HEK293T (cell line): ENCODE measurements around the gene ZFYVE21.
"Not testable (repeated sequence)": the region's sequence is repeated elsewhere in the genome, so short reads cannot be mapped to it uniquely, and the experiment has no call there.

Experiments
- CTCF ChIA-PET: fragments of 350-600 bp; formaldehyde crosslinking; extraction: SDS; loops from one replicate; lab custom pipeline; 2021; ENCODE audit warnings: antibody characterized with exemption, inconsistent platforms; lab: Yijun Ruan, JAX
- POLR2A ChIA-PET: fragments of 350-600 bp; formaldehyde crosslinking; extraction: SDS; loops from one replicate; lab custom pipeline; 2020; ENCODE audit warnings: antibody characterized with exemption, inconsistent platforms; lab: Yijun Ruan, JAX
- DNase-seq: peaks from one replicate; pipeline ENCODE4 v3.0.0; 2012; ENCODE audit warnings: mixed read lengths; ENCODE audit errors: extremely low spot score
- ARNT ChIP-seq: fragments of 450-650 bp; IDR thresholded peaks from 2 replicates; pipeline ENCODE4 v1.6.1; 2017; ENCODE audit warnings: mild to moderate bottlenecking
- BHLHE40 ChIP-seq: fragments of 450-650 bp; IDR thresholded peaks from 2 replicates; pipeline ENCODE4 v1.6.1; 2016; ENCODE audit warnings: mild to moderate bottlenecking, moderate library complexity, borderline replicate concordance
- CTBP1 ChIP-seq: fragments of 450-650 bp; IDR thresholded peaks from 2 replicates; pipeline ENCODE4 v1.6.1; 2016; ENCODE audit warnings: borderline replicate concordance
- ELF4 ChIP-seq: fragments of 450-650 bp; IDR thresholded peaks from 2 replicates; pipeline ENCODE4 v1.6.1; 2017; ENCODE audit warnings: antibody characterized with exemption
- FOXA1 ChIP-seq: fragments of 450-650 bp; IDR thresholded peaks from 2 replicates; pipeline ENCODE4 v1.6.1; 2016; ENCODE audit warnings: mild to moderate bottlenecking
- FOXK2 ChIP-seq: fragments of 450-650 bp; IDR thresholded peaks from 2 replicates; pipeline ENCODE4 v1.6.1; 2016; ENCODE audit warnings: mild to moderate bottlenecking
- FOXM1 ChIP-seq: fragments of 450-650 bp; IDR thresholded peaks from 2 replicates; pipeline ENCODE4 v1.6.1; 2017; ENCODE audit warnings: mild to moderate bottlenecking, borderline replicate concordance
- HDGF ChIP-seq: fragments of 450-650 bp; IDR thresholded peaks from 2 replicates; pipeline ENCODE4 v1.6.1; 2017; ENCODE audit warnings: antibody characterized with exemption, borderline replicate concordance
- L3MBTL2 ChIP-seq: fragments of 450-650 bp; conservative IDR thresholded peaks from 2 replicates; pipeline ENCODE4 v1.6.1; 2016; ENCODE audit warnings: mild to moderate bottlenecking
- LEF1 ChIP-seq: fragments of 450-650 bp; IDR thresholded peaks from 2 replicates; pipeline ENCODE4 v1.6.1; 2017; ENCODE audit warnings: mild to moderate bottlenecking, borderline replicate concordance
- NFRKB ChIP-seq: fragments of 450-650 bp; IDR thresholded peaks from 2 replicates; pipeline ENCODE4 v1.6.1; 2016; ENCODE audit warnings: mild to moderate bottlenecking, moderate library complexity
- SP1 ChIP-seq: fragments of 450-650 bp; IDR thresholded peaks from 2 replicates; pipeline ENCODE4 v1.6.1; 2017
- SUZ12 ChIP-seq: fragments of 450-650 bp; IDR thresholded peaks from 2 replicates; pipeline ENCODE4 v1.6.1; 2016; ENCODE audit warnings: mild to moderate bottlenecking
- TARDBP ChIP-seq: fragments of 450-650 bp; IDR thresholded peaks from 2 replicates; pipeline ENCODE4 v1.6.1; 2016
- ZNF384 ChIP-seq: fragments of 450-650 bp; IDR thresholded peaks from 2 replicates; pipeline ENCODE4 v1.6.1; 2016
- TF ChIP-seq, protein P1 (sequence below): fragments of 450-650 bp; IDR thresholded peaks from 2 replicates; pipeline ENCODE4 v1.6.1; 2016

Gene ZFYVE21

DNA sequence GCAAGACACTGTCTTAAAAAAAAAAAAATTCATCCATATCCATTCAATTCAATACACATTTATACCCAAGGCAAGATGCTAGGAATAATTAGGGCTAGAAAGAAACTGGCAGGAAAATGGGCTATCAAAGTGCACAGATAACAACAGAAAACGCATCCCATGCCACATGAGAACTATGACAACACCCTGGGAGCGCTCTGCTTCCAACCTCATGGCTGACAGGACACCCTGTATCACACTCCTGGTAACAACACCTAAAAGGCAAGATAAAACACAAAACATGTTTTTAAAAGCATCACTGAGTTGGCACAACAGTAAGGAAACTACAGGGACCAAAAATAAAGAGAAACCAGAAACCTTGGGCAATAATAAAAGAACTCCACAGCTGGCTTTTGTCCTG lies 54.9 kb downstream of the ZFYVE21 start:
- POLR2A ChIA-PET = no interaction called here
- DNase-seq = no peak
- no peak for TF ChIP-seq BHLHE40
- TF ChIP-seq SP1 = no peak
- no peak for TF ChIP-seq SUZ12
- TF ChIP-seq NFRKB = no peak
- TF ChIP-seq FOXK2 = no peak
- no peak for TF ChIP-seq FOXA1
- TF ChIP-seq CTBP1 = no peak
- TF ChIP-seq ZNF384 = no peak
- TF ChIP-seq L3MBTL2 = no peak
- TF ChIP-seq ELF4 = no peak
- TF ChIP-seq ARNT = no peak
- TF ChIP-seq TARDBP = no peak
- no peak for TF ChIP-seq LEF1
- no peak for TF ChIP-seq HDGF
- TF ChIP-seq, protein P1, sequence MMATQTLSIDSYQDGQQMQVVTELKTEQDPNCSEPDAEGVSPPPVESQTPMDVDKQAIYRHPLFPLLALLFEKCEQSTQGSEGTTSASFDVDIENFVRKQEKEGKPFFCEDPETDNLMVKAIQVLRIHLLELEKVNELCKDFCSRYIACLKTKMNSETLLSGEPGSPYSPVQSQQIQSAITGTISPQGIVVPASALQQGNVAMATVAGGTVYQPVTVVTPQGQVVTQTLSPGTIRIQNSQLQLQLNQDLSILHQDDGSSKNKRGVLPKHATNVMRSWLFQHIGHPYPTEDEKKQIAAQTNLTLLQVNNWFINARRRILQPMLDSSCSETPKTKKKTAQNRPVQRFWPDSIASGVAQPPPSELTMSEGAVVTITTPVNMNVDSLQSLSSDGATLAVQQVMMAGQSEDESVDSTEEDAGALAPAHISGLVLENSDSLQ = no peak
- TF ChIP-seq FOXM1 = no peak
- CTCF ChIA-PET = interaction anchor here (0.6 to 0.9 kb wide), 2 partner anchors 147 to 177 kb away, joined by 3 read pairs; no protein-coding TSS in a partner anchor

DNA sequence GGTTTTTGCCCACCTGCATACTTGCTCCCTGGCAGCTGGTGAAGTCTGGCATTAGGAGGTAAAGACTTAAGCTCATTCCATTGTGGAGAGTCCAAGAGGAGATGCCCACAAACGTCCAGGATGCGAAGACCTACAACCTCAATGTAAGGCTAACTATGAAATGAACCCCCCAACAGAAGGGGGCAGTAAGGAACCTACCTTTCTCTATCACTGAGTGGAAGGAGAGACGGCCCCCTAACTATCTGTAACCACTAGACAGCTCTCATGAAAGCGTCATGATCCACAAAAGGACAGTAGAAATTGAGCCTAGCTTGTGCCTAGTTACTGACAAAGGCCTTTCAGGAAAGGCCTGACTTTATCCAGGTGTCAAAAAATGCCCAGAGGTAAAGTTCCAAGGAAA lies 55.3 kb downstream of the ZFYVE21 start:
- ChIA-PET CTCF (interaction anchor here (0.6 to 0.9 kb wide), 2 partner anchors 147 to 176 kb away, joined by 3 read pairs; no protein-coding TSS in a partner anchor), POLR2A (no interaction called here)
- no peak for DNase-seq
- TF ChIP-seq FOXK2 (no peak), HDGF (no peak), CTBP1 (no peak)

DNA sequence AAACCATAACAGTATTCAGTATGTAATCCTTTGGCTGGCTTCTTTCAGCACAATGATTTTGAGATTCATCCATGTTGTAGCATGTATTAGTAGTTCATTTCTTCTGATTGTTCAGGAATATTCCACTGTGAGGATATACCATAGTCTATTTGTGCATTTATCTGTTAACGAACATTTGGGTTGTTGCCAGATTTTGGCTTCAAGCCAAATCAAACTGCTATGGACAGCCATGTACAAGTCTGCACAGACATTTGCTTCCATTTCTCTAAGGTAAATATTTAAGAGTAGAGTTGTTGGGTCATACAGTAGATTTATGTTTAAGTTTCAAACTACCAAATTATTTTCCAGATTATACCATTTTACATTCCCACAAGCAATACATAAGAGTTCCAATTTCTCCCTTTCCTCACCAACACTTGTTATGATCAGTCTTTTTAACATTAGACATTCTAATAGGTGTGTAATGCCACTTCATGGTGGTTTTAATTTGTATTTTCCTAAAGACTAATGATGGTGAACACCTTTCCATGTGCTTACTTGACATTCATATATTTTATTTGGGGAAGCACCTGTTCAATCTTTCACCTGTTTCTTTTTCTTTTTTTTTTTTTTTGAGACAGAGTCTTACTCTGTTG lies 56.6 kb downstream of the ZFYVE21 start:
- DNase-seq = no peak
- ChIA-PET POLR2A (no interaction called here), CTCF (no interaction called here)
- no peak for TF ChIP-seq TARDBP
- no peak for TF ChIP-seq ELF4
- no peak for TF ChIP-seq BHLHE40
- no peak for TF ChIP-seq LEF1
- no peak for TF ChIP-seq FOXK2
- no peak for TF ChIP-seq NFRKB
- no peak for TF ChIP-seq ZNF384
- no peak for TF ChIP-seq L3MBTL2
- no peak for TF ChIP-seq HDGF
- no peak for TF ChIP-seq CTBP1
- TF ChIP-seq FOXA1 = no peak

DNA sequence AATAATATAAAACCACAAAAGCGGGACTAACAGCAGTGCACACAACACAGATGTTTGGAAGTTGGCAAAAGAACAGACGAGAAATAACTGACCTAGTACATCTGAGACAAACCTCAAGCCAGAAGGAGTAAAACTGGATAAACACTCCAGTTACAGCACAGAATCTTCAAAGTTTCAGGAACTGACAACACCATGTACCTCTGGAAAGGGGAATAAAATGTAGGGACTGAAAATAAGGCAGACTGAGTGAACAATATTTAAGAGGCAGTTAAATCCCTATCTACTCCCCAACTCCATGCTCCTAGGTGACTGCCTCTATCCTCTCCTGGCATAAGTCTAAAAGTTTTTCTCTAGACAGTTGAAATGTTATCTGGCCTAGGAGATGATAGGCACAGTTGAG lies 57.9 kb downstream of the ZFYVE21 start:
- DNase-seq = no peak
- TF ChIP-seq HDGF = no peak
- TF ChIP-seq L3MBTL2 = no peak
- TF ChIP-seq ZNF384 = no peak
- TF ChIP-seq CTBP1 = no peak
- TF ChIP-seq FOXA1 = no peak
- ChIA-PET CTCF (no interaction called here), POLR2A (no interaction called here)

DNA sequence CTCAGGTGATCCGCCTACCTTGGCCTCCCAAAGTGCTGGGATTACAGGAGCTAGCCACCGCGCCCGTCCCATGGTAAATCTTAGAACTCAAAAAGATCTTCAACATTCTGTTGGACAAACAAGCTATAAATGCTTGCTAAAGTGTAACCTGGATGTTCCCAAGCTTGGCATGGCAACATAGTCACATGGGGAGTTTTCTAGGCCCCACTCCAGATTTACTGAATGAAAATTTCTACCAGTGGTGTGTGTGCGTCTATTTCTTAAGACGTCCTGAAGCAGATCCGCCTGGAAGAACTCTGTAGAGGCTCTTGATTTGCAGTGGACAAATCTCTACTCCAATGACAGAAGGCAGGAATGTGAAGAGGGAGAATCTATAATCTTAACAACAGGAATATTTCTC lies 59.9 kb downstream of the ZFYVE21 start:
- ChIA-PET CTCF (interaction anchor here (1.1 kb wide), 1 partner anchor 12 kb away, joined by 3 read pairs; no protein-coding TSS in a partner anchor), POLR2A (no interaction called here)
- no peak for DNase-seq
- no peak for TF ChIP-seq ELF4
- TF ChIP-seq HDGF = no peak
- no peak for TF ChIP-seq ARNT
- TF ChIP-seq, protein P1 = no peak
- TF ChIP-seq FOXK2 = no peak
- no peak for TF ChIP-seq L3MBTL2
- TF ChIP-seq SP1 = no peak
- no peak for TF ChIP-seq BHLHE40
- TF ChIP-seq ZNF384 = no peak

DNA sequence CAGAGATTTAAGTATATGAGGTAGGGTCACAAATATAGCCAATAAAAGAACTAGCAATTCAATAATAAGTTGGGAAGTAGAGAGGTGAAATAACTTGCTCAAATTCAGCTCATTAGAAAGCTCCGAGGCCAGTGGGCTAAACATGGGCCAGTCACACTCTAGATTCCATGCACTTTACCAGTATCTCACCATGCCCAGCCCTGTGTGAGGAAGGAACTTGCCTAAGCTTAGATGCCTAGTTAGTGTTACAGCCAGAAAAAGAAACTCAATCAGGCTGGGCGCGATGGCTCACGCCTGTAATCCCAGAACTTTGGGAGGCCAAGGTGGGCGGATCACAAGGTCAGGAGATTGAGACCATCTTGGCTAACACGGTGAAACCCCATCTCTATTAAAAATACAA lies 60.7 kb downstream of the ZFYVE21 start:
- POLR2A ChIA-PET, CTCF ChIA-PET: not testable (repeated sequence)

DNA sequence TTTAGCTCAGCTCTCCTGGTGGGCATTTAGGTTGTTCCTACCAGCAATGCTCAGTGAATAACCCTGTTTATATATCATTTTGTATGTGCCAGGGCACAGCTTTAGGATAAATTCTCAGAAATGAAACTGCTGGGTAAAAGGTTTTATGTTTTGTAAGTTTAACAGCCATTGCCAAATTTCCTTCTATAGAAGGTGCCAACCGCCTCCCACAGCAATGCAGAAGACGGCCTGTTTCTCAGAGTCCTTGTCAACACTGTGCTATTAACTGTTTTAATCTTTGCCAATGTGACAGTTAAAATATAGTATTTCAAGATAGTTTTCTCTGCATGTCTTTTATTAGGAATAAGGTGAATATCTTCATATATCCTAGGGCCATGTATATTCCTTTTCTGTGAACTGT lies 66.8 kb downstream of the ZFYVE21 start:
- CTCF ChIA-PET = no interaction called here
- TF ChIP-seq FOXA1 (no peak), SUZ12 (no peak), CTBP1 (no peak), BHLHE40 (no peak), FOXK2 (no peak), ARNT (no peak), ELF4 (no peak), L3MBTL2 (no peak), SP1 (no peak), NFRKB (no peak), ZNF384 (no peak), LEF1 (no peak), HDGF (no peak), FOXM1 (no peak), TARDBP (no peak)
- TF ChIP-seq, protein P1 = no peak
- POLR2A ChIA-PET = no interaction called here

More for the DNA sequence above, 60.7 kb downstream of the ZFYVE21 start:
- DNase-seq = not testable (repeated sequence)

More for the DNA sequence above, 66.8 kb downstream of the ZFYVE21 start:
- DNase-seq = no peak
